NCI-H1930 (cell line): ENCODE results near the gene ABCC5.
"Not testable (repeated sequence)": the region's sequence is repeated elsewhere in the genome, so short reads cannot be mapped to it uniquely, and the experiment has no call there.

Source experiments
- DNase-seq, 2 experiments: peaks; one replicate each; lab custom pipeline; 2025; lab: John Stamatoyannopoulos, UW

Gene ABCC5

GRCh38 chr3:183892610-183893214 lies 125.0 kb downstream of the ABCC5 start:
- no peak for DNase-seq

- no peak for DNase-seq
Measured at GRCh38 chr3:183885766-183886165, 131.9 kb downstream of the ABCC5 start.

- DNase-seq: peak; percentile 83 to 95
Measured at GRCh38 chr3:183884427-183885296, 133.0 kb downstream of the ABCC5 start, which contains the start of gene PARL. Gene PARL, minus strand, starts transcription at chr3:183884880. Its CDS starts 34 bp downstream, at chr3:183884846.

GRCh38 chr3:183884097-183884426 lies 133.6 kb downstream of the ABCC5 start:
- DNase-seq: no peak

GRCh38 chr3:183883291-183884096 lies 134.2 kb downstream of the ABCC5 start:
- no peak for DNase-seq

GRCh38 chr3:183880121-183880520 lies 137.6 kb downstream of the ABCC5 start:
- no peak for DNase-seq

GRCh38 chr3:183879243-183879642 lies 138.4 kb downstream of the ABCC5 start:
- no peak for DNase-seq

- no peak for DNase-seq
Measured at GRCh38 chr3:183878071-183878470, 139.6 kb downstream of the ABCC5 start.

GRCh38 chr3:183877227-183877626 lies 140.5 kb downstream of the ABCC5 start:
- DNase-seq: not testable (repeated sequence)

- no peak for DNase-seq
Measured at GRCh38 chr3:183875411-183875810, 142.3 kb downstream of the ABCC5 start.

GRCh38 chr3:183873914-183874313 lies 143.8 kb downstream of the ABCC5 start:
- no peak for DNase-seq

GRCh38 chr3:183871541-183871940 lies 146.1 kb downstream of the ABCC5 start:
- DNase-seq: no peak

- DNase-seq: no peak
Measured at GRCh38 chr3:183870563-183870962, 147.1 kb downstream of the ABCC5 start.
